ENCODE measurements around the gene PXDN.
A peak's percentile ranks its signal among the peaks of the same experiment; 100 is the strongest.
"Not testable (repeated sequence)": the region's sequence is repeated elsewhere in the genome, so short reads cannot be mapped to it uniquely, and the experiment has no call there.

Gene PXDN

GRCh38 chr2:1713839-1714236 lies 30.5 kb downstream of the PXDN start:
- no peak overlapping the region for H3K4me3 ChIP-seq (ENCODE audit: low read length)
- no peaks in the 10 kb centered on the region for H3K36me3 ChIP-seq (ENCODE audit: control insufficient read depth, insufficient read depth, low read length, severe bottlenecking)
- no peaks in the 10 kb centered on the region for H3K27me3 ChIP-seq (replicated peaks; ENCODE audit: control insufficient read depth, insufficient read depth, low read length)
- no peak for DNase-seq (ENCODE audit: low read depth)
- peaks cover 37% of the 10 kb centered on the region for H3K4me1 ChIP-seq (ENCODE audit: control insufficient read depth, insufficient read depth, low read length)
- no peaks in the 10 kb centered on the region for H3K9me3 ChIP-seq (ENCODE audit: control insufficient read depth, low read length)
- no peak overlapping the region for H3K9ac ChIP-seq (ENCODE audit: low read length)

- H3K4me1 ChIP-seq (ENCODE audit: control insufficient read depth, insufficient read depth, low read length): peaks cover 41% of the 10 kb centered on the region
- H3K36me3 ChIP-seq (ENCODE audit: control insufficient read depth, insufficient read depth, low read length, severe bottlenecking): no peaks in the 10 kb centered on the region
- H3K9me3 ChIP-seq (ENCODE audit: control insufficient read depth, low read length): no peaks in the 10 kb centered on the region
- no peak overlapping the region for H3K4me3 ChIP-seq (ENCODE audit: low read length)
- no peaks in the 10 kb centered on the region for H3K27me3 ChIP-seq (replicated peaks; ENCODE audit: control insufficient read depth, insufficient read depth, low read length)
- no peak for DNase-seq (ENCODE audit: low read depth)
- no peak overlapping the region for H3K9ac ChIP-seq (ENCODE audit: low read length)
Observed at GRCh38 chr2:1713142-1713838, 31.0 kb downstream of the PXDN start.

DNA sequence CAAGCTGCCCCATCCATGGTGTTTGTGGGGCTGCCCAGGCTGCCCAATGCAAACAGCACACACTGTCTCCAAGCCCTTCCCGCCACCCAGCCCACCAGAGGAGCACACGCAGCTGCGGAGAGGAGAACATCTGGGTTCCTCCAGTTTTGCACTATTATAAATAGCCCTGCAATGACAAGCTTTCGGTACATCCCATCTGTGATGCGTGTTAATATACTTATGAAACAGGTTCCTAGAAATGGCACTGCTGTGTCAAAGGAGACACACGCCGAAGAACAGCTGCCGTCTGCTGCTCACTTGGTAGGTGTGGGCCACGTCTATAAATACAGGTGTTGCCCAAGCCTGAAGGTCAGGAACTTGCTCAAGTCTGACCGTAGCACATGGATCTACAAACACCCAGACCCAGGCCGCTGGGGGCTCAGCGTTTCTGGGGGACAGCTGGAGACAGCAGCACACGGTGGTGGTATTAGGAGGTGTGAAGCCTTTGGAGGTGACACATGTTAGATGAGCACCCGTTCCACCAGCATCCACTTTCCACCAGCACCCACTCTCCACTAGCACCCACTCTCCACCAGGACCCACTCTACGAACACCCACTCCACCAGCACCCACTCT lies 34.3 kb downstream of the PXDN start:
- H3K27me3 ChIP-seq (replicated peaks; ENCODE audit: control insufficient read depth, insufficient read depth, low read length): no peaks in the 10 kb centered on the region
- H3K9me3 ChIP-seq (ENCODE audit: control insufficient read depth, low read length): no peaks in the 10 kb centered on the region
- H3K4me1 ChIP-seq (ENCODE audit: control insufficient read depth, insufficient read depth, low read length): peaks cover 40% of the 10 kb centered on the region
- no peak for DNase-seq (ENCODE audit: low read depth)
- no peak overlapping the region for H3K4me3 ChIP-seq (ENCODE audit: low read length)
- H3K9ac ChIP-seq (ENCODE audit: low read length): no peak overlapping the region
- no peaks in the 10 kb centered on the region for H3K36me3 ChIP-seq (ENCODE audit: control insufficient read depth, insufficient read depth, low read length, severe bottlenecking)

GRCh38 chr2:1709335-1709605 lies 35.0 kb downstream of the PXDN start:
- H3K4me3 ChIP-seq (ENCODE audit: low read length): no peak overlapping the region
- no peaks in the 10 kb centered on the region for H3K36me3 ChIP-seq (ENCODE audit: control insufficient read depth, insufficient read depth, low read length, severe bottlenecking)
- no peak for DNase-seq (ENCODE audit: low read depth)
- H3K4me1 ChIP-seq (ENCODE audit: control insufficient read depth, insufficient read depth, low read length): peaks cover 32% of the 10 kb centered on the region
- no peaks in the 10 kb centered on the region for H3K27me3 ChIP-seq (replicated peaks; ENCODE audit: control insufficient read depth, insufficient read depth, low read length)
- no peak overlapping the region for H3K9ac ChIP-seq (ENCODE audit: low read length)
- no peaks in the 10 kb centered on the region for H3K9me3 ChIP-seq (ENCODE audit: control insufficient read depth, low read length)

GRCh38 chr2:1708476-1709334 lies 35.6 kb downstream of the PXDN start:
- no peak overlapping the region for H3K9ac ChIP-seq (ENCODE audit: low read length)
- no peaks in the 10 kb centered on the region for H3K36me3 ChIP-seq (ENCODE audit: control insufficient read depth, insufficient read depth, low read length, severe bottlenecking)
- DNase-seq (ENCODE audit: low read depth): no peak
- H3K4me3 ChIP-seq (ENCODE audit: low read length): no peak overlapping the region
- H3K27me3 ChIP-seq (replicated peaks; ENCODE audit: control insufficient read depth, insufficient read depth, low read length): no peaks in the 10 kb centered on the region
- no peaks in the 10 kb centered on the region for H3K9me3 ChIP-seq (ENCODE audit: control insufficient read depth, low read length)
- peaks cover 27% of the 10 kb centered on the region for H3K4me1 ChIP-seq (ENCODE audit: control insufficient read depth, insufficient read depth, low read length)

- Histone ChIP-seq H3K4me1 (ENCODE audit: control insufficient read depth, insufficient read depth, low read length) (peaks cover 25% of the 10 kb centered on the region), H3K27me3 (replicated peaks; ENCODE audit: control insufficient read depth, insufficient read depth, low read length) (no peaks in the 10 kb centered on the region), H3K36me3 (ENCODE audit: control insufficient read depth, insufficient read depth, low read length, severe bottlenecking) (no peaks in the 10 kb centered on the region), H3K9ac (ENCODE audit: low read length) (peak overlapping the region; percentile 56), H3K4me3 (ENCODE audit: low read length) (peak overlapping the region; percentile 60), H3K9me3 (ENCODE audit: control insufficient read depth, low read length) (no peaks in the 10 kb centered on the region)
- peak; percentile 88 for DNase-seq (ENCODE audit: low read depth)
Observed at GRCh38 chr2:1707771-1708418, 36.4 kb downstream of the PXDN start.

- not testable (repeated sequence) for DNase-seq (ENCODE audit: low read depth); H3K9me3 ChIP-seq (ENCODE audit: control insufficient read depth, low read length); H3K36me3 ChIP-seq (ENCODE audit: control insufficient read depth, insufficient read depth, low read length, severe bottlenecking); H3K27me3 ChIP-seq (replicated peaks; ENCODE audit: control insufficient read depth, insufficient read depth, low read length); H3K4me3 ChIP-seq (ENCODE audit: low read length); H3K9ac ChIP-seq (ENCODE audit: low read length)
- H3K4me1 ChIP-seq (ENCODE audit: control insufficient read depth, insufficient read depth, low read length): peaks cover 15% of the 10 kb centered on the region
Observed at GRCh38 chr2:1706089-1706841, 38.0 kb downstream of the PXDN start.

- no peaks in the 10 kb centered on the region for H3K27me3 ChIP-seq (replicated peaks; ENCODE audit: control insufficient read depth, insufficient read depth, low read length)
- no peaks in the 10 kb centered on the region for H3K9me3 ChIP-seq (ENCODE audit: control insufficient read depth, low read length)
- no peak overlapping the region for H3K4me3 ChIP-seq (ENCODE audit: low read length)
- DNase-seq (ENCODE audit: low read depth): no peak
- H3K9ac ChIP-seq (ENCODE audit: low read length): no peak overlapping the region
- no peaks in the 10 kb centered on the region for H3K36me3 ChIP-seq (ENCODE audit: control insufficient read depth, insufficient read depth, low read length, severe bottlenecking)
- H3K4me1 ChIP-seq (ENCODE audit: control insufficient read depth, insufficient read depth, low read length): peaks cover 15% of the 10 kb centered on the region
Observed at GRCh38 chr2:1705557-1706076, 38.7 kb downstream of the PXDN start.

DNA sequence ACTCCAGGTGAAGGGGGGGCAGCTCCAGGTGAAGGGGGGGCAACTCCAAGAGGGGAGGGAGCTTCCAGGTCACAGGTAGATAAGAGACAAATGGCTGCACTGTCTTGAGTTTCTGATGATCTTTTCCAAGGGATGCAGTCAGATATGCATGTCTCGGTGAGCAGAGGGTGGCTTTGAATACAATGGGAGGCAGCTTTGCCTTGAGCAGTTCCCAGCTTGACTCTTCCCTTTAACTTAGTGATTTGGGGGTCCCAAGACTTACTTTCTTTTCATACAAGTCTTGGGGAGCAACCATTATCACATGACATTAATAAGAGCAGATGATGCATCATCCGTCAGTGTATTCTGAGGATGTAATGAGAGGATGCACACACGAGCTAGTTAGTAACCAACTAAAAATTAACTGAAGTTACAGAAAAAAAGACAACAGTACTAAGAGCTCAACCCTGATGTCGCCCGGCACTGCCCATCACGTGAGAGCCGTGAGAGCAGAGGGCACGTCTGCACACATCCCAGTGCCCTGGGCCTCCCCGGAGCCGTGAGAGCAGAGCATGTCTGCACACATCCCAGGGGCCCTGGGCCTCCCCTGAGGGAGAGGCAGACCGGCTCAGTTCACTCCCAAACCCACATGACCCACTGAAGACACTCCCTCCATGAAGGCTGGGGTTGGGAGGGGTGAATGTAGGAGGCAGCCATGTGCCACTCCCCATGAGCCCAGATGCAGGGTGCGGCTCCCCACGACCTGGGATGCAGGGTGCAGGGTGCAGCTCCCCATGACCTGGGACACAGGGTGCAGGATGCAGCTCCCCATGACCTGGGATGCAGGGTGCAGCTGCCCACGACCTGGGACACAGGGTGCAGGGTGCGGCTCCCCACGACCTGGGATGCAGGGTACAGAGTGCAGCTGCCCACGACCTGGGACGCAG lies 39.4 kb downstream of the PXDN start:
- Histone ChIP-seq H3K9me3 (ENCODE audit: control insufficient read depth, low read length) (no peaks in the 10 kb centered on the region), H3K9ac (ENCODE audit: low read length) (no peak overlapping the region), H3K4me3 (ENCODE audit: low read length) (no peak overlapping the region), H3K4me1 (ENCODE audit: control insufficient read depth, insufficient read depth, low read length) (peaks cover 15% of the 10 kb centered on the region), H3K27me3 (replicated peaks; ENCODE audit: control insufficient read depth, insufficient read depth, low read length) (no peaks in the 10 kb centered on the region), H3K36me3 (ENCODE audit: control insufficient read depth, insufficient read depth, low read length, severe bottlenecking) (no peaks in the 10 kb centered on the region)
- no peak for DNase-seq (ENCODE audit: low read depth)

DNA sequence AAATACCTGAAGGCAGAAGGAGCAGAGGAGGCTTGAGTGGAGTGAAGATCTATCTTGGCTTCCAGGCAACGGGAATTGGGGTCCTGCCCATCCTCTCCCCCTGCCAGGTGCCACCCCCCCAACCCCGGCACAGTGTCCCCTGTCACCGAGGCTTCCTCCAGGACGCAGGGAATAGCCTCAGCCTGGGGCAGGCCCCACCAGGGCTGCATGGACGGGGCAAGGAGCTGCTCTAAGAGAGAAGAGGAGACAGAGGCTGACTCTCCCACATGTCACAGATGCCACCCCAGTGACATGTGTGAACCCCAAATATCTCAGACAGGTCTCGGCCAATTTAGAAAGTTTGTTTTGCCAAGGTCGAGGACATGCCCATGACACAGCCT lies 42.1 kb downstream of the PXDN start:
- peaks cover 21% of the 10 kb centered on the region for H3K4me1 ChIP-seq (ENCODE audit: control insufficient read depth, insufficient read depth, low read length)
- H3K27me3 ChIP-seq (replicated peaks; ENCODE audit: control insufficient read depth, insufficient read depth, low read length): no peaks in the 10 kb centered on the region
- H3K9ac ChIP-seq (ENCODE audit: low read length): no peak overlapping the region
- DNase-seq (ENCODE audit: low read depth): no peak
- H3K4me3 ChIP-seq (ENCODE audit: low read length): no peak overlapping the region
- H3K36me3 ChIP-seq (ENCODE audit: control insufficient read depth, insufficient read depth, low read length, severe bottlenecking): no peaks in the 10 kb centered on the region
- no peaks in the 10 kb centered on the region for H3K9me3 ChIP-seq (ENCODE audit: control insufficient read depth, low read length)
